VCaP (cell line): ENCODE results near the gene DNM3.

ENCODE experiments used
- H3K27ac ChIP-seq: fragments of 450-650 bp; 2 replicates; pipeline ENCODE4 v1.5.1; 2017
- TF ChIP-seq, protein P1 (sequence below): fragments of 450-650 bp; conservative IDR thresholded peaks from 2 replicates; pipeline ENCODE4 v1.5.1; 2017; ENCODE audit warnings: mild to moderate bottlenecking, moderate library complexity

Gene DNM3

DNA sequence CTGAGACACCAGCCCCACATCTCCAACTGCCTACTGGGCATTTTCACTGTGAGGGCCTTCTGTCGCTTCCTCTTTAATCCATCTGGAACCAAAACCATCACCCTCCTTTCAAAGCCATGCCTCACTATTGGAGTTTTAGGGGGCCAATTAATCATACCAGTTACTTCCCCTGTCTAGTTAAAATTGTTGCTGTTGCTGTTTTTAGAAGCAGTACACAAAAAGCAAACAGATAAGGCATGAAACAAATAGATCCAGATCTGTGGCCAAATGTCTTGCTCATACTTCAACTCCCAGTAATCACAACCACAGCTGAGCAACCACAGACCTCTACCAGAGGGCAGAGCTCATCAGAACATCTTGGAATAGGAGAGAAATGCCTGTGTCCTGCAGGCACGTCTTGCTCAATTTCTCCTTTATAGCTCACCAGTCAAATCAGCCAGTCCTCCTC, 445.4 kb downstream of the DNM3 start:
- no peak overlapping the region for H3K27ac ChIP-seq
- TF ChIP-seq, protein P1, sequence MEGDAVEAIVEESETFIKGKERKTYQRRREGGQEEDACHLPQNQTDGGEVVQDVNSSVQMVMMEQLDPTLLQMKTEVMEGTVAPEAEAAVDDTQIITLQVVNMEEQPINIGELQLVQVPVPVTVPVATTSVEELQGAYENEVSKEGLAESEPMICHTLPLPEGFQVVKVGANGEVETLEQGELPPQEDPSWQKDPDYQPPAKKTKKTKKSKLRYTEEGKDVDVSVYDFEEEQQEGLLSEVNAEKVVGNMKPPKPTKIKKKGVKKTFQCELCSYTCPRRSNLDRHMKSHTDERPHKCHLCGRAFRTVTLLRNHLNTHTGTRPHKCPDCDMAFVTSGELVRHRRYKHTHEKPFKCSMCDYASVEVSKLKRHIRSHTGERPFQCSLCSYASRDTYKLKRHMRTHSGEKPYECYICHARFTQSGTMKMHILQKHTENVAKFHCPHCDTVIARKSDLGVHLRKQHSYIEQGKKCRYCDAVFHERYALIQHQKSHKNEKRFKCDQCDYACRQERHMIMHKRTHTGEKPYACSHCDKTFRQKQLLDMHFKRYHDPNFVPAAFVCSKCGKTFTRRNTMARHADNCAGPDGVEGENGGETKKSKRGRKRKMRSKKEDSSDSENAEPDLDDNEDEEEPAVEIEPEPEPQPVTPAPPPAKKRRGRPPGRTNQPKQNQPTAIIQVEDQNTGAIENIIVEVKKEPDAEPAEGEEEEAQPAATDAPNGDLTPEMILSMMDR: no peak

DNA sequence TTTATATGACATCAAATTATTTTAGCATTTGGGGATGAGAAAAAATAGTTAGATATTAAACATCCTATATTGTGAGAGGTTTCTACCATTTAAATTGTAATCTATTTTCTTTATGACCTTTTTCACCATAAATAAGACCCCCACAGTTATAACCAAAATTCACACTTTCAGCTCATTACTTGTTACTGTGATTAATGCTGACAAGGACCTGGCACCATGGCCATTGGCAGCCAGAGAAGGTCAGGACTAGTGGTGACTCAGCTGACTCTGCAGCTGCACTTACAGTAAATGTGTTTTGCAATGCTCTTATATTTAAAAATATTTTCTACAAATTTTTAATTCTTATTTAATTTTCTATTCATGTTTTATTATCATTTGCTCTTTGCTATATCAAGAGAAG, 445.9 kb downstream of the DNM3 start:
- no peak overlapping the region for H3K27ac ChIP-seq
- TF ChIP-seq, protein P1: no peak

DNA sequence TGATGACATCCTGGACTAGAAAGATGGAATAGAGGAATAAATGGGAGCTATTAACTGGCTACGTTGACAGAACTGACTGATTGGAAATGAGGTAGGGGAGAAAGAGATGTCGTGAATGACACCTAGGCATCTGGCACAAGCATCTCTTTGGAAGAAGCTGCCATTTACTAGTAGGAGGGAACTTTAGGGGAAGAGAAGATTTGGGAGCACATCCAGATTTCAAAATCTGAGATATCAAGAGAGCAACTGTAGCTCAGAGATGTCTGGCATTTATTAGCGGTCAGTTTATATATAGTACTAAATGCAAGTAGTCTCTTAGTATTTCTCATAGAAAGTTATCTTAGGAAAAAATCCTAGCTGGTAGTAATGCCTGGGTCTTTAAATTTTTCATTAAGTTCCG, 447.3 kb downstream of the DNM3 start:
- TF ChIP-seq, protein P1: no peak
- no peak overlapping the region for H3K27ac ChIP-seq

DNA sequence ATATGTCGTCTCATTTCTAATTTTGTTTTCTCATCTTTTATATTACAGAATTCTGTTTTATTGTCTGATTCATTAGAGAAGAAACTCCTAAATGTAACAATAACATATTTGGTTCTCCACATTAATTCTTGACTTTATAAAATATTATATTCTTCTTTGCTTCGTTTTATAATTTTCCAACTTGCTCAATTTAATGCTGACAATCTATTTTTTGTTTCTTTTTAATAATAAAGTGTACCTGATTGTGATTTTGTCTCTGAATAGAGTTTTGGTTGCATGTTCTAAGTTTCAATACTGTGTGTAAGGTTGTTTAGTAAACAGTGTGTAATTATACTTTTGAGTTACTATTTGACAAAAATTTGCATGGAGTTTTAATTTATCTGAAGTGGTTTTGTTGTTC, 448.1 kb downstream of the DNM3 start:
- H3K27ac ChIP-seq: no peak overlapping the region
- TF ChIP-seq, protein P1: no peak

DNA sequence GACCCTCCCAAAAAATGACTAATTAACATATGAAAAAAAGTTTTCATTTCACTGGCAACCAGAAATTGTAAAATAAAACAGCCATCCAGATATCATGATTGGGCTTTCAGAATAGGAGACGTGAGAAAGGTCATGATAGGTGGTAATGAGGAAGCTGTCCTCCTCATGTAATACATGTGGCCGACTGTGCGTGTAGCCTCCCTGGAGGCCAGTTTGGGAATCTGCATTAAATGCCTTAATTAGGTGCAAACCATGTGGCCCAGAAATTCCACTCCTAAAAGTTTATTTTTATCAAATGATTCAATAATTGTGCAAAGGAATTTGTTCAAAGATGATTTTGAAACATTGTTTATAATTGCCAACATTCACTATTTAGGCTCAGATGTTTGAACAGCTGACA, 451.5 kb downstream of the DNM3 start:
- no peak overlapping the region for H3K27ac ChIP-seq
- TF ChIP-seq, protein P1: no peak

DNA sequence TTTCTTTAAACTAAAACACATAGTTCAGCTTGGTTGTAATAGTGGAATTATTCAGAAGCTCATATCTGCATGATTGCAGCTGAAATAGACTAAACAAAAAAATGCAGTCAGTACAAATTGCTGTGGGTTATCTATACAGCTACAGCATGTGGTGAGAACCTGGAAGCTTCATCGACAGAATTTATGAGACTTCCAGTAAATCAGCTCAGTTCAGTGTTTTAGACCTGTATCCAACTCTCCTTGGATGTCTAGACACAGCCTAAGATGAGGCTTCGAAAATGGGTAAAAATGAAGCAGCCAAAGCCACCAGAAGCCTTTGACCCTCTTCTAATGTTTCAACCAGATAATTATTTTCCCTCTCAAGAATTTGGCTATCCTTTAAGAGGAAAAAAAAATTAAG, 452.1 kb downstream of the DNM3 start:
- no peak overlapping the region for H3K27ac ChIP-seq
- TF ChIP-seq, protein P1: no peak

DNA sequence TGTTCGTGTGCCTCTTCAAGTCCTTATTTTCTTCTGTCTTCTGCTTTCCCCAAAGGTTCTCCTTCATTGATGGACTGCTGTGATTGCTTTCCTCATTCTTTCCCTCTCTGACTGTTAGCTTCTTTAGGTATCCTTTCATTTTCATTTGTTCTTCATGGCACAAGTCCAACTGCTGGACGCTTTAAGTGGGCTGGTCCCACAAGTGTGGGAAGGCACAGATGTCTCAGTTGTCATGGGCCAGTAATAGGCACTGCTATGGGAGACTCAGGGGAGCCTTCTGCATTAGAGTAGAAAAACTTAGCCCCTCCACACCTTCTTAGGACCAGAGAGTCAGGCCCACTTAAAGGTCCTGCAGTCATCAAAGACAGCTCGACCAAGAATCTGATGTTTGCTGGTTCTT, 456.8 kb downstream of the DNM3 start:
- H3K27ac ChIP-seq: no peak overlapping the region
- TF ChIP-seq, protein P1: no peak

DNA sequence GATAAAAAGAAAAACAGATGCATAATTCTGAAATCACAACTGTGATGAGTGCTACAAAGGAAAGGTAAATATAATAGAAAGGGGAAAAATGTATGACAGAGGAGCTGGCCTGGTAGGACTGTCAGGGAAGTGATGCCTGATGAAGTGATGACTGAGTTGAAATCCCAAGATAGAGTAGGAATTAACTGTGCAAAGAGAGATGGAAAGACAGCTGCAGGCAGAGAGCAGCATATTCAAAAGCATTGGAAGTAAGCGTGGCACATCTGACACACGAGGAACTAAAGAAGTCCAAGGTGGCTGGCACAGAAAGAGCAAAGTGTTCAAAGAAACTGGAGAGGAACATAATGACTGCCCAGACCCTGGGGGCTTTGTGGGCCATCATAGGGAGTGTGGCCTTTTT, 457.6 kb downstream of the DNM3 start:
- no peak overlapping the region for H3K27ac ChIP-seq
- TF ChIP-seq, protein P1: no peak
